BE2C (cell line): ENCODE data around the gene NDEL1.

Source experiments
- DNase-seq: peaks from one replicate; pipeline ENCODE4 v3.0.0-alpha.2; 2020
- H3K27me3 ChIP-seq: fragments of 250-450 bp; sonication (Bioruptor Pico); 2 replicates; pipeline ENCODE4 v1.5.1; 2020; ENCODE audit warnings: mild to moderate bottlenecking
- H3K36me3 ChIP-seq: fragments of 250-450 bp; sonication (Bioruptor Pico); 2 replicates; pipeline ENCODE4 v1.5.1; 2020; ENCODE audit warnings: mild to moderate bottlenecking
- H3K4me1 ChIP-seq: fragments of 250-450 bp; sonication (Bioruptor Pico); 2 replicates; pipeline ENCODE4 v1.5.1; 2020
- H3K4me3 ChIP-seq: 2 replicates; pipeline ENCODE4 v1.5.1; 2011; ENCODE audit warnings: low read depth, low read length
- H3K9me3 ChIP-seq: fragments of 250-450 bp; sonication (Bioruptor Pico); 2 replicates; pipeline ENCODE4 v1.5.1; 2020
- CTCF ChIP-seq: IDR thresholded peaks from 2 replicates; pipeline ENCODE4 v1.5.1; 2012; ENCODE audit warnings: mild to moderate bottlenecking, low read depth, low read length

The NDEL1 gene

GRCh38 chr17:8473451-8474192 lies 37.9 kb downstream of the NDEL1 start:
- Histone ChIP-seq H3K36me3 (peaks cover 11% of the 10 kb centered on the region), H3K27me3 (no peaks in the 10 kb centered on the region), H3K4me3 (no peak overlapping the region), H3K4me1 (no peaks in the 10 kb centered on the region), H3K9me3 (no peaks in the 10 kb centered on the region)
- no peak for TF ChIP-seq CTCF
- DNase-seq, result no peak

- Histone ChIP-seq H3K36me3 (peaks cover 13% of the 10 kb centered on the region), H3K4me3 (no peak overlapping the region), H3K27me3 (no peaks in the 10 kb centered on the region), H3K9me3 (no peaks in the 10 kb centered on the region), H3K4me1 (no peaks in the 10 kb centered on the region)
- no peak for TF ChIP-seq CTCF
- no peak for DNase-seq
Measured at GRCh38 chr17:8474826-8475225, 39.1 kb downstream of the NDEL1 start.

GRCh38 chr17:8475227-8475626 lies 39.5 kb downstream of the NDEL1 start:
- no peaks in the 10 kb centered on the region for H3K9me3 ChIP-seq
- H3K4me1 ChIP-seq, result no peaks in the 10 kb centered on the region
- no peak overlapping the region for H3K4me3 ChIP-seq
- TF ChIP-seq CTCF, result no peak
- H3K36me3 ChIP-seq, result peaks cover 13% of the 10 kb centered on the region
- no peak for DNase-seq
- no peaks in the 10 kb centered on the region for H3K27me3 ChIP-seq

- no peaks in the 10 kb centered on the region for H3K9me3 ChIP-seq
- H3K27me3 ChIP-seq, result no peaks in the 10 kb centered on the region
- no peaks in the 10 kb centered on the region for H3K4me1 ChIP-seq
- no peak overlapping the region for H3K4me3 ChIP-seq
- no peak for DNase-seq
- no peak for TF ChIP-seq CTCF
- peaks cover 13% of the 10 kb centered on the region for H3K36me3 ChIP-seq
Measured at GRCh38 chr17:8475781-8476180, 40.1 kb downstream of the NDEL1 start.

GRCh38 chr17:8476741-8477140 lies 41.1 kb downstream of the NDEL1 start:
- H3K9me3 ChIP-seq, result no peaks in the 10 kb centered on the region
- H3K27me3 ChIP-seq, result no peaks in the 10 kb centered on the region
- H3K4me1 ChIP-seq, result no peaks in the 10 kb centered on the region
- no peak for TF ChIP-seq CTCF
- no peak for DNase-seq
- no peak overlapping the region for H3K4me3 ChIP-seq
- peaks cover 13% of the 10 kb centered on the region for H3K36me3 ChIP-seq

GRCh38 chr17:8477171-8477570 lies 41.5 kb downstream of the NDEL1 start:
- no peaks in the 10 kb centered on the region for H3K27me3 ChIP-seq

More at GRCh38 chr17:8477171-8477570, 41.5 kb downstream of the NDEL1 start:
- no peak for TF ChIP-seq CTCF
- Histone ChIP-seq H3K4me1 (no peaks in the 10 kb centered on the region), H3K4me3 (no peak overlapping the region), H3K9me3 (no peaks in the 10 kb centered on the region), H3K36me3 (peaks cover 14% of the 10 kb centered on the region)
- DNase-seq, result no peak
